Measurements from ENCODE around the gene ANTXRL.
"Not testable (repeated sequence)": the region's sequence is repeated elsewhere in the genome, so short reads cannot be mapped to it uniquely, and the experiment has no call there.

Gene ANTXRL

DNA sequence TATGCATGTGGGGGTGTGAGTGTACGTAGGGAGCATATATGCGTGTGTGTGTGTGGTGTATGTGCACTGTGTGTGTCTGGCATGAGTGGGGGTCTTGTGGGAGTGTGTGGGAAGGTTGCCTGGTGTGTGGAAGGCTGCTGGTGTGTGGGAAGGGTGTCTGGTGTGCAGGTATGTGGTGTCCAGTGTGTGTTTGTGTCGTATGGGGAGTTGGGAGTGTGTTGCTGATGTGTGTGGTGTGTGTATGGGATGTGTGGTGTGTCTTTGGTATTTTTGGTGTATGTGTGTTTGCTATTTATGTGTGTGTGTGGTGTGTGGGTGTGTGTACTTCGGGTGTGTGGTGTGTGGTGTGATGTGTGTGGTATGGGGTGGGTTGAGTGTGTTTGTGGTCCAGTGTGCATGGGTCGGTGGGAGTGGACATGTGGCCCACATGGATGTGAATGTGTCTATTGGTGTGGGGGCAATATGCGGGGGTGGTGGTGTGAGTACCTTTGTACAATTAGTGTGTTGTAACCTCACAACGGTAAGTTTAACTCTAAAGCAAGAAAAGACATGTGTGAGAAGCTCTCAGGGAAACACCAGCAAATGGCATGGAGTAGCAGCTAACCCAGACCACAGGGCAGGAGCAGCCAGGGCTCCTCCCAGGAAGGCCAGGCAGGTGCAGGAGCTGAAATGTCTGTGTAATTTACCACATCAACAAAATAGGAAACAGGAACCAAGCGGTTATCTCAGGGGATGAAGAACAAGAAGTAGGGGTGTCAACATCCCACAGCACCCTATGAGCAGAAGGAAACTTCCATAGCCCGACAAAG is 11.9 kb downstream of the ANTXRL start:
- H3K4me3 ChIP-seq (replicated peaks; ENCODE audit: low read depth, low read length) = no peak overlapping the region
- TF ChIP-seq, protein P1, sequence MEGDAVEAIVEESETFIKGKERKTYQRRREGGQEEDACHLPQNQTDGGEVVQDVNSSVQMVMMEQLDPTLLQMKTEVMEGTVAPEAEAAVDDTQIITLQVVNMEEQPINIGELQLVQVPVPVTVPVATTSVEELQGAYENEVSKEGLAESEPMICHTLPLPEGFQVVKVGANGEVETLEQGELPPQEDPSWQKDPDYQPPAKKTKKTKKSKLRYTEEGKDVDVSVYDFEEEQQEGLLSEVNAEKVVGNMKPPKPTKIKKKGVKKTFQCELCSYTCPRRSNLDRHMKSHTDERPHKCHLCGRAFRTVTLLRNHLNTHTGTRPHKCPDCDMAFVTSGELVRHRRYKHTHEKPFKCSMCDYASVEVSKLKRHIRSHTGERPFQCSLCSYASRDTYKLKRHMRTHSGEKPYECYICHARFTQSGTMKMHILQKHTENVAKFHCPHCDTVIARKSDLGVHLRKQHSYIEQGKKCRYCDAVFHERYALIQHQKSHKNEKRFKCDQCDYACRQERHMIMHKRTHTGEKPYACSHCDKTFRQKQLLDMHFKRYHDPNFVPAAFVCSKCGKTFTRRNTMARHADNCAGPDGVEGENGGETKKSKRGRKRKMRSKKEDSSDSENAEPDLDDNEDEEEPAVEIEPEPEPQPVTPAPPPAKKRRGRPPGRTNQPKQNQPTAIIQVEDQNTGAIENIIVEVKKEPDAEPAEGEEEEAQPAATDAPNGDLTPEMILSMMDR (IDR thresholded peaks at IDR 0.05; ENCODE audit: insufficient read depth, low read length, poor library complexity, severe bottlenecking) = no peak
- H3K27me3 ChIP-seq (replicated peaks; ENCODE audit: control insufficient read depth, insufficient read depth, low read length) = no peaks in the 10 kb centered on the region
- H3K36me3 ChIP-seq (ENCODE audit: control insufficient read depth, insufficient read depth, low read length) = no peaks in the 10 kb centered on the region
- DNase-seq (ENCODE audit: extremely low read depth, insufficient read length) = no peak

DNA sequence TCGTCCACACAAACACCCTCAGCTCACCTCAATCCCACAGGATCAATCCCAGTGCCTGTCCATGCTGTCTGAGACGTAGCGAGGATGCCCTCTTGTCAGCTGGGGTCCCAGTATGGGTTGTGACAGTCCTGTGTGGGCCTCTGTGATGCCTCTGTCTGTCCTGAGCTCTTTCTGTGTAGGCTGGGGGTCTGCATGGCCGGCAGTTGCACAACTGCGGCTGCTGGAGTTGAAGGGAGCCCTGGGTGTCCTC is 12.4 kb downstream of the ANTXRL start:
- TF ChIP-seq, protein P1 (IDR thresholded peaks at IDR 0.05; ENCODE audit: insufficient read depth, low read length, poor library complexity, severe bottlenecking) = no peak
- H3K4me3 ChIP-seq (replicated peaks; ENCODE audit: low read depth, low read length) = no peak overlapping the region
- no peaks in the 10 kb centered on the region for H3K27me3 ChIP-seq (replicated peaks; ENCODE audit: control insufficient read depth, insufficient read depth, low read length)
- no peak for DNase-seq (ENCODE audit: extremely low read depth, insufficient read length)
- H3K36me3 ChIP-seq (ENCODE audit: control insufficient read depth, insufficient read depth, low read length) = no peaks in the 10 kb centered on the region

DNA sequence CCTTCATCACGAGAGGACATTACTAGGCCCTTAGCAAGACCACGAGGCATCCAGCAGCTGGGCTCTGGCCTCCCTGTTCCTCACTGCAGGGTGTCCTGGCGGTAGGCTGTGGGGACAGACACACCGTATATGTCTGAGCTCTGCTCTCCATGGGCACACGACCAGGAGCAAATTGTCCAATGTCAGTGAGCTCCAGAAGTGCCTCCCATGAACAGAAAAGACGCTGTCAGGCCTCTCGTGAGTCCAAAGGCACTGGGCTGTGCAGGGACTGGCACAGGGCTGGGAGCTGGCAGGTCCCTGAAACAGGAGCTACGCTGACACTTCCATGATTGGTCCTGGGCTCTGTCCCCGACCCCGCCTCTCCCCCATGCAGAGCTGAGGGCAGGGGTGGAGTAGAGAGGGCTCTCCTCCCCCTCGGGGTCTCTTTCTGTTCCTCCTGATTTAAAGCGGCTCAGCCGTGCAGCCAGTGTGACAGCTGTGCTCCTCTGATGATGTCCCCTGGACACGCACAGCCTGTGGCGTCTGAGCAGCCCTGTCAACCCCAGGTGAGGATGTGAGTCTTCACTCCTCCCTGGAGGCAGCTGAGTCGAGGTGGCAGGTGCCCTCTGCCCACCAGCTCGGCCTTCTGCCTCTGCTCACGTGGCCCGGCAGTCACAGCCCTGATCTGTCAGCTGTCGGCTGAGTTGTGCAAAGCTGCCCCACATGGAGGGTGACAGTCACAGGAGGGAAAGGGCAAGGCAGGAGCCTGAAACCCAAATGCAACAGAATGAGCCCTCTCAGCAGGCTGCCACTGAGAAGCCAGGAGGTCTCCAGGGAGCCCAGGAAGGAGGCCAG is 13.0 kb downstream of the ANTXRL start:
- TF ChIP-seq, protein P1 (IDR thresholded peaks at IDR 0.05; ENCODE audit: insufficient read depth, low read length, poor library complexity, severe bottlenecking) = no peak
- no peak overlapping the region for H3K4me3 ChIP-seq (replicated peaks; ENCODE audit: low read depth, low read length)
- DNase-seq (ENCODE audit: extremely low read depth, insufficient read length) = no peak
- no peaks in the 10 kb centered on the region for H3K36me3 ChIP-seq (ENCODE audit: control insufficient read depth, insufficient read depth, low read length)
- no peaks in the 10 kb centered on the region for H3K27me3 ChIP-seq (replicated peaks; ENCODE audit: control insufficient read depth, insufficient read depth, low read length)

DNA sequence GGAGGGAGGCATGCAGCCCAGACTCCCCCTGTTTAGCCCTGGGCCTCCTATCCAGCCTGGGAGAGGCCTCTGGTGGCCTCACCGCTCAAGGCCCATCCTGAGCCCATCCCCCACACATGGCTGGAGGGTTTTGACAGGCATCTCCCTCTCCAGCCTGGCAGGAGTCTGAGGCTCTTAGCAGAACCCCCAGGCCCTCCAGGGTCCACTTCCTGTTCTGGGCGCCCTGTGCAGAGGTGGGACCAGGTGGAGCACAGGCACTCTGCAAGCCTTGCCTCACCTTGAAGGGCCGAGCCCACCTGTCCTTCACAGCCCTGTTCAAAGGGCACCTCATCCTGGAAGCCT is 13.5 kb downstream of the ANTXRL start:
- not testable (repeated sequence) for H3K27me3 ChIP-seq (replicated peaks; ENCODE audit: control insufficient read depth, insufficient read depth, low read length); H3K4me3 ChIP-seq (replicated peaks; ENCODE audit: low read depth, low read length); DNase-seq (ENCODE audit: extremely low read depth, insufficient read length); H3K36me3 ChIP-seq (ENCODE audit: control insufficient read depth, insufficient read depth, low read length)

DNA sequence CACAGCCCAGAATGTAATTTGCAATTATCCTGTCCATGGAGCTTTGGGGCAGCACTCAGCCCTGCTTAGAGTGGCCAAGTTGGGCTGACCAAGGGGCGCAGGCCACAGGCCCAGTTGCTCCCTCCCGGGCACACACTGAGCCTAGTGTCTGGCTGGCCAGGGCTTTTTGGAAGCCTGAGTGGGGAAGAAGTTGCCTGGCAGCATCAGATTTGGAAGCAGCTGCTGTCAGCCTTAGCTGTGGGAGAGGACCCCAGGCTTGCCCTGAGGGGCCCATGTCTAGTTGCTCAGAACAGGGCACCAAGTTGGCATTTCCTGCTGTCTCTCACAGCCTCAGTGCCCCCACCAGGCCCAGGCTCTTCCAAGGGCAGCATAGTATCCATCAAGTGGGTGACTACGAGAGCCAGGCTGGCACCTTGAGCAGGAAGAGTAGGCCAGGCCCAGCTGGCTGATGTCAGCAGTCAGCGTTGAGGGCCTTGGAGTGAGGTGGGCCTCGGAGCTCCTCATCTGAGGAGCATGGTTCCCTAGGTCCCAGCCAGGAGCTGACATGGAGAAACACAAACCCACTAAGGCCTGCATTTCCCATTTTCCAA is 14.4 kb downstream of the ANTXRL start:
- DNase-seq (ENCODE audit: extremely low read depth, insufficient read length) = no peak
- TF ChIP-seq, protein P1 (IDR thresholded peaks at IDR 0.05; ENCODE audit: insufficient read depth, low read length, poor library complexity, severe bottlenecking) = no peak

More for the DNA sequence above, 14.4 kb downstream of the ANTXRL start:
- Histone ChIP-seq H3K27me3 (replicated peaks; ENCODE audit: control insufficient read depth, insufficient read depth, low read length) (no peaks in the 10 kb centered on the region), H3K4me3 (replicated peaks; ENCODE audit: low read depth, low read length) (no peak overlapping the region), H3K36me3 (ENCODE audit: control insufficient read depth, insufficient read depth, low read length) (no peaks in the 10 kb centered on the region)

Measured in GM06990 (cell line).